Measurements from ENCODE around the gene SPRED2. TPM values are rescaled to one million over a fixed set of nuclear protein-coding genes. Genes with fewer than 3 reads are reported as not detected.
A peak's percentile ranks its signal among the peaks of the same experiment; 100 is the strongest.

The SPRED2 gene
- total and polyA plus RNA-seq, 8 donors = 6.2 to 20.0 (median 15.2) TPM

DNA sequence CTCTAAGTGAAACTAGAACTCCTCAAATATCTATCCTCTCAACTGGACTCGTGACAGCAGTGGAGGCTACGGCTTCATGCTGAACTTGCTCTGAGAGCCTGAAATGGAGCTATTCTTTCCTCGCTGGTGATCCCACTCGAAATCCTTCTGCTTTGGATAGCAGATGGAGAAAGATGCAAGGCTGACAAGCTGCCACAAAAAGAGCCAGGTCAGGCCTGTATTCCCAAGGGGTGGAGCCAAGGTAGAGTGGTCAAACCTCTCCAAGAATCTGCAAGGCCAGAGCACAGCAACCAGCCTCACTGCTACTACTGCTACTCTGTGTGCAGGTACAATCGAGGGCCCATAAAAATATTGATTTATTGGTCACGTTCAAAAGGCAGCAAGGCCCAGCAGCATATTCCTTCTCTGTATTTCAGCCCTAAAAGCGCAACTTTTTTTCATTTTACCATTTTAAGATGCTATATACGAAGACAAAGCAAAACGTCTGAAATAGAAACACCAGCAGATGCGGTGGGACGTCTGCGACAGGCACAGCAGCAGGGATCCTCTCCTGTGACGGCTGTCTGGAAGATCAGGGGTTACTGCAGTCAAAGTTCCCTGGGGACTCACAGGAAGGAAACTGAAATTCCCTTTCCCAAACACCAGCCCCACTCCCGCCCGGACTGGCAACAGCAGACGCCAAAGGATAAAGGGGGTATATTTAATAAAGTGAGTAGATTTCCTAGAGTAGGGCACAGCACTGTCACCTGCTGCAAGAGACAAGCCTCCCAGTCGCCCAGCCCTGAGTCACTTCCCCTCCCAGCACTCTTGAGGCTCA, 2.4 kb downstream of the SPRED2 start:
- 18 to 20% methylated on average over 17 of the region's 17 CpGs for WGBS, 2 donors
- intact Hi-C loops (cut with DNase I) = loop anchor here in 1 of 3 donors (10.0 kb wide), 2 partner anchors 45 to 125 kb away; no protein-coding TSS in a partner anchor
- H3K27me3 ChIP-seq = no peaks in the 10 kb centered on the region
- H3K9me3 ChIP-seq = no peaks in the 10 kb centered on the region
- no peaks in the 10 kb centered on the region for H3K36me3 ChIP-seq
- peaks cover 13 to 26% (median 17%) of the 10 kb centered on the region in 3 donors for H3K4me1 ChIP-seq
- peak in 1 of 6 donors; percentile 45 for DNase-seq
- peak overlapping the region; percentile 90 to 95 (median 92) for H3K27ac ChIP-seq
- TF ChIP-seq, protein P1, sequence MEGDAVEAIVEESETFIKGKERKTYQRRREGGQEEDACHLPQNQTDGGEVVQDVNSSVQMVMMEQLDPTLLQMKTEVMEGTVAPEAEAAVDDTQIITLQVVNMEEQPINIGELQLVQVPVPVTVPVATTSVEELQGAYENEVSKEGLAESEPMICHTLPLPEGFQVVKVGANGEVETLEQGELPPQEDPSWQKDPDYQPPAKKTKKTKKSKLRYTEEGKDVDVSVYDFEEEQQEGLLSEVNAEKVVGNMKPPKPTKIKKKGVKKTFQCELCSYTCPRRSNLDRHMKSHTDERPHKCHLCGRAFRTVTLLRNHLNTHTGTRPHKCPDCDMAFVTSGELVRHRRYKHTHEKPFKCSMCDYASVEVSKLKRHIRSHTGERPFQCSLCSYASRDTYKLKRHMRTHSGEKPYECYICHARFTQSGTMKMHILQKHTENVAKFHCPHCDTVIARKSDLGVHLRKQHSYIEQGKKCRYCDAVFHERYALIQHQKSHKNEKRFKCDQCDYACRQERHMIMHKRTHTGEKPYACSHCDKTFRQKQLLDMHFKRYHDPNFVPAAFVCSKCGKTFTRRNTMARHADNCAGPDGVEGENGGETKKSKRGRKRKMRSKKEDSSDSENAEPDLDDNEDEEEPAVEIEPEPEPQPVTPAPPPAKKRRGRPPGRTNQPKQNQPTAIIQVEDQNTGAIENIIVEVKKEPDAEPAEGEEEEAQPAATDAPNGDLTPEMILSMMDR (IDR thresholded peaks at IDR 0.05) = no peak
- peak overlapping the region; percentile 73 to 93 (median 89) for H3K4me3 ChIP-seq
- ATAC-seq = peak; percentile 4 to 20 (median 10)
- no peak for FAIRE-seq

GRCh38 chr2:65427532-65427931, 4.9 kb downstream of the SPRED2 start:
- Histone ChIP-seq H3K4me1 (peaks cover 13 to 29% (median 21%) of the 10 kb centered on the region in 3 donors), H3K4me3 (no peak overlapping the region), H3K27ac (no peak overlapping the region), H3K27me3 (no peaks in the 10 kb centered on the region), H3K36me3 (no peaks in the 10 kb centered on the region), H3K9me3 (no peaks in the 10 kb centered on the region)
- TF ChIP-seq, protein P1 (IDR thresholded peaks at IDR 0.05) = no peak
- WGBS, 2 donors = 71 to 75% methylated on average over 2 of the region's 2 CpGs
- intact Hi-C loops (cut with DNase I) = no loop called here
- ATAC-seq (no peak), FAIRE-seq (no peak), DNase-seq (no peak)

GRCh38 chr2:65425276-65425675, 7.1 kb downstream of the SPRED2 start:
- WGBS, 2 donors = 42 to 50% methylated on average over 2 of the region's 2 CpGs
- Histone ChIP-seq H3K27ac (no peak overlapping the region), H3K27me3 (no peaks in the 10 kb centered on the region), H3K9me3 (no peaks in the 10 kb centered on the region), H3K4me3 (no peak overlapping the region), H3K36me3 (no peaks in the 10 kb centered on the region), H3K4me1 (peaks cover 25 to 35% (median 31%) of the 10 kb centered on the region in 3 donors)
- FAIRE-seq (no peak), ATAC-seq (peak in 2 of 4 donors; percentile 8 to 26), DNase-seq (no peak)
- intact Hi-C loops (cut with DNase I) = no loop called here
- TF ChIP-seq, protein P1 (IDR thresholded peaks at IDR 0.05) = no peak

GRCh38 chr2:65424391-65424790, 8.0 kb downstream of the SPRED2 start:
- Histone ChIP-seq H3K27ac (no peak overlapping the region), H3K9me3 (no peaks in the 10 kb centered on the region), H3K4me3 (no peak overlapping the region), H3K36me3 (no peaks in the 10 kb centered on the region), H3K27me3 (no peaks in the 10 kb centered on the region), H3K4me1 (peaks cover 17 to 29% (median 23%) of the 10 kb centered on the region in 3 donors)
- DNase-seq (no peak), FAIRE-seq (no peak), ATAC-seq (no peak)
- 65 to 81% methylated on average over 3 of the region's 3 CpGs for WGBS, 2 donors
- TF ChIP-seq, protein P1 (IDR thresholded peaks at IDR 0.05) = no peak
- intact Hi-C loops (cut with DNase I) = no loop called here

- 45 to 60% methylated on average over 1 of the region's 1 CpG for WGBS, 2 donors
- no peak for FAIRE-seq
Measured at GRCh38 chr2:65421432-65421748, 11.0 kb downstream of the SPRED2 start.

More at GRCh38 chr2:65421432-65421748, 11.0 kb downstream of the SPRED2 start:
- Histone ChIP-seq H3K36me3 (no peaks in the 10 kb centered on the region), H3K9me3 (no peaks in the 10 kb centered on the region), H3K4me1 (peaks cover 27 to 34% (median 30%) of the 10 kb centered on the region in 3 donors), H3K4me3 (no peak overlapping the region), H3K27ac (peak overlapping the region in 1 of 4 donors; percentile 5), H3K27me3 (no peaks in the 10 kb centered on the region)
- ATAC-seq (no peak), DNase-seq (no peak)
- intact Hi-C loops (cut with DNase I) = no loop called here
- TF ChIP-seq, protein P1 (IDR thresholded peaks at IDR 0.05) = no peak

All from pancreas (tissue), 10 donors.